ENCODE measurements around the gene KIAA0513. TPM values are rescaled to one million over a fixed set of nuclear protein-coding genes. Genes with fewer than 3 reads are reported as not detected.

KIAA0513 gene
- total RNA-seq, 1 donor from 2014 or later: 56.1 TPM

DNA sequence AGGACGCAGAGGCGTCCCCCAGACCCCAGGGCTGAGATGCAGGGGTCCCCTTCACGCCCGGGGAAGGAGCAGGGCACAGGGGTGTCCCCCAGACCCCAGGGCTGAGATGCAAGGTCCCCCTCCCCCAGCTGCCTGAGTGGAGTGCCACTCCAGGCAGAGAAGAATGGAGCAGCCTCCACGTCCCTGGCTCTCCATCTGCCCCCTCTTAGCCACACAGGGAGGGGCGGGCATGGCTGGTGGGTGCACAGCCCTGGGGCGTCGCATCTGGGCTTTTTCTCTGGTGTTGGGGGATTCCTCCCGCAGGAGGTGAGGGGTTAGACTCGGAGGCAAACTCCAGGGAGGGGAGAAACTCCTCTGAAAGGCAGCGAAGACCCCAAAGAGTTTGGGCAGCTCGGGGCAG lies 67.2 kb downstream of the KIAA0513 start:
- Mint-ChIP-seq H3K4me3 (ENCODE audit: unreplicated experiment) (peak overlapping the region; percentile 23), H3K36me3 (ENCODE audit: unreplicated experiment) (no peaks in the 10 kb centered on the region), H3K27me3 (ENCODE audit: unreplicated experiment) (peaks cover 11% of the 10 kb centered on the region), H3K4me1 (ENCODE audit: low read depth, unreplicated experiment) (peaks cover 24% of the 10 kb centered on the region), H3K9me3 (ENCODE audit: unreplicated experiment) (peaks cover 3% of the 10 kb centered on the region), H3K27ac (ENCODE audit: unreplicated experiment) (peak overlapping the region; percentile 64)
- TF ChIP-seq, protein P1, sequence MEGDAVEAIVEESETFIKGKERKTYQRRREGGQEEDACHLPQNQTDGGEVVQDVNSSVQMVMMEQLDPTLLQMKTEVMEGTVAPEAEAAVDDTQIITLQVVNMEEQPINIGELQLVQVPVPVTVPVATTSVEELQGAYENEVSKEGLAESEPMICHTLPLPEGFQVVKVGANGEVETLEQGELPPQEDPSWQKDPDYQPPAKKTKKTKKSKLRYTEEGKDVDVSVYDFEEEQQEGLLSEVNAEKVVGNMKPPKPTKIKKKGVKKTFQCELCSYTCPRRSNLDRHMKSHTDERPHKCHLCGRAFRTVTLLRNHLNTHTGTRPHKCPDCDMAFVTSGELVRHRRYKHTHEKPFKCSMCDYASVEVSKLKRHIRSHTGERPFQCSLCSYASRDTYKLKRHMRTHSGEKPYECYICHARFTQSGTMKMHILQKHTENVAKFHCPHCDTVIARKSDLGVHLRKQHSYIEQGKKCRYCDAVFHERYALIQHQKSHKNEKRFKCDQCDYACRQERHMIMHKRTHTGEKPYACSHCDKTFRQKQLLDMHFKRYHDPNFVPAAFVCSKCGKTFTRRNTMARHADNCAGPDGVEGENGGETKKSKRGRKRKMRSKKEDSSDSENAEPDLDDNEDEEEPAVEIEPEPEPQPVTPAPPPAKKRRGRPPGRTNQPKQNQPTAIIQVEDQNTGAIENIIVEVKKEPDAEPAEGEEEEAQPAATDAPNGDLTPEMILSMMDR (IDR thresholded peaks at IDR 0.05; ENCODE audit: partially characterized antibody, unreplicated experiment): no peak
- DNase-seq: peak; percentile 12

DNA sequence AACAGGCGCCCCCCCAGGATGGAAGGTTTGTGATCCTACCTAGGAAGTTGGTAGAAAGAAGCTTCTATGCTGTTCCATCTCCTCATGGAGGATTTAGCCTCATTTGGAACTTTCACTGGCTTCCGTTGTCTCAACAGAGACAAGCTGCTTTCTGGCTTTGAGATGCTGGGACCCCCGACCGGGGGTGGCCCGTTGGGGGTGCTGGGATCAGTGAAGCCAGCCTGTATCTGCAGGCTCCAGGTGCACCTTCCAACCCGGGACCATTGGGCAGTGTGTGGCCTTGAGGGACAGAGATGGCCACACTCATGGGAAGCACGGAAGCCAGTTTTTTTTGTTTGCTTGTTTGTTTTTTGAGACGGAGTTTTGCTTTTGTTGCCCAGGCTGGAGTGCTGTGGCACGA lies 69.3 kb downstream of the KIAA0513 start:
- Mint-ChIP-seq H3K27me3 (ENCODE audit: unreplicated experiment) (peaks cover 6% of the 10 kb centered on the region), H3K4me3 (ENCODE audit: unreplicated experiment) (no peak overlapping the region), H3K36me3 (ENCODE audit: unreplicated experiment) (no peaks in the 10 kb centered on the region), H3K4me1 (ENCODE audit: low read depth, unreplicated experiment) (peaks cover 12% of the 10 kb centered on the region), H3K9me3 (ENCODE audit: unreplicated experiment) (peaks cover 3% of the 10 kb centered on the region), H3K27ac (ENCODE audit: unreplicated experiment) (no peak overlapping the region)
- TF ChIP-seq, protein P1 (IDR thresholded peaks at IDR 0.05; ENCODE audit: partially characterized antibody, unreplicated experiment): no peak
- DNase-seq: no peak

DNA sequence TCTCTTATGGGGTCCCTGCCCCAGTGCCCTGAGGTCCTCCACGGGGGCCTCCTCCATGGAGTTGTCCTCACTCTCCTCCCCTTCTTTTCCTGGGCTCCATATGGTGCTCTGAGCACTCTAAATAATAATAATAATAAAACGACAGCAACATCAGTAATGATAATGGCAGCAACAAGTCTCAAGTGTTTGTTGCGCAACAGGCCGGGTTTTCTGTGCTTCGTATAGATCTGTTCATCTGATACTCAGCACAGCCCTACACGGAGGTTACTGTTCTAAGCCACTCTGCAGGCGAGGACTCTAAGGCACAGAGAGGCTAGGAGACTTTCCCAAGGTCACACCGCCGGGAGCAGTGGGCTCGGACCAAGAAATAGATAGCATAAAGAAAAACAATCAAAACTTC lies 71.0 kb downstream of the KIAA0513 start:
- H3K27ac Mint-ChIP-seq (ENCODE audit: unreplicated experiment): no peak overlapping the region
- H3K36me3 Mint-ChIP-seq (ENCODE audit: unreplicated experiment): no peaks in the 10 kb centered on the region
- no peak overlapping the region for H3K4me3 Mint-ChIP-seq (ENCODE audit: unreplicated experiment)
- peaks cover 6% of the 10 kb centered on the region for H3K27me3 Mint-ChIP-seq (ENCODE audit: unreplicated experiment)
- H3K9me3 Mint-ChIP-seq (ENCODE audit: unreplicated experiment): peaks cover 3% of the 10 kb centered on the region
- TF ChIP-seq, protein P1 (IDR thresholded peaks at IDR 0.05; ENCODE audit: partially characterized antibody, unreplicated experiment): no peak
- no peak for DNase-seq
- H3K4me1 Mint-ChIP-seq (ENCODE audit: low read depth, unreplicated experiment): peaks cover 8% of the 10 kb centered on the region

DNA sequence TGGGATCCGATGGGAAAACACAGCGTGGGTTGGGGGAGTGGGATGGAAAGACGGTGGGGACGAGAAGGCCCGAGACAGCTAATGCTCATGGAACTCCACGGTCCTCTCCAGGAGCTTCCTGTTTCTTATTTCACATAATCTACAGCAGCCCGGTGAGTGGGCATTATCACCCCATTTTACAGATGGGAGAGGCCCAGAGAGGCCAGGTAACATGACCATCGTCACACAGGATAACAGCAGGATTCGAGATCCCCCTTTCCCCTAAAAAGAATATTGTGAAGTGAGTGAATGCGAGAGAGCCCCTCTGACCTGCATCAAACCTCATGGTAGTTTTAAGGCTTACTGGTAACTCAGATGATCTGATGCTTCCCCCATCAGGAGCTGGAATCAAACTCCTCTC lies 72.7 kb downstream of the KIAA0513 start:
- TF ChIP-seq, protein P1 (IDR thresholded peaks at IDR 0.05; ENCODE audit: partially characterized antibody, unreplicated experiment): no peak
- H3K36me3 Mint-ChIP-seq (ENCODE audit: unreplicated experiment): no peaks in the 10 kb centered on the region
- H3K4me3 Mint-ChIP-seq (ENCODE audit: unreplicated experiment): no peak overlapping the region
- no peak overlapping the region for H3K27ac Mint-ChIP-seq (ENCODE audit: unreplicated experiment)
- no peaks in the 10 kb centered on the region for H3K4me1 Mint-ChIP-seq (ENCODE audit: low read depth, unreplicated experiment)
- no peaks in the 10 kb centered on the region for H3K9me3 Mint-ChIP-seq (ENCODE audit: unreplicated experiment)
- no peak for DNase-seq
- H3K27me3 Mint-ChIP-seq (ENCODE audit: unreplicated experiment): peaks cover 2% of the 10 kb centered on the region

DNA sequence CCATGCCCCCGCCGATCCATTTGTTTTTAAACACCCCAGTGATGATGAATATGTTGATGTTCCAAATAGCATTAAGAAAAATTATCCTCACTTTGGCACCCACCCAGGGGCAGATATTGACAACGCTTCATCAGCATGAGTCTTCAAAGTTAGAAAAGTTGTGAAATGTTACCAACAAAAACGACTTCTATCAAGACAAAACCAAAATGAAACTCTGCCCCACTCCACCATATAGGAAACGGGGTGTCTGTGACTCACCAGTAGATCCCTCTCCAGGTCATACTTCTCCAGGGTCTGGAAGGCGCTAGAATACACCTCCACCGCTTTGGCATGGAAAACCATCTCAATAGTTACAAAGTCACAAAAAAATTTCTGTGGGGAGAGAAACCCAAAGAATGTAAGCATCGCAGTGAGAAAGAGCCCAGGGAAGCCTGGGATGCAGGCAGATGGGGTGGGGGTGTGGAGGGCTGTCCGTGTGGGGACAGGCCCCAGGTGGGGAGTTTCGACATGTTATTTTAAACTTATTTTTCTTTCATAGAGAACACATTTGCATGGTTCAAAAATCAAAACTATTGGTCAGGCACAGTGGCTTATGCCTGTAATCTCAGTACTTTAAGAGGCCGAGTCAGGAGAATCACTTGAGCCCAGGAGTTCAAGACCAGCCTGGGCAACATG lies 74.5 kb downstream of the KIAA0513 start:
- Mint-ChIP-seq H3K27me3 (ENCODE audit: unreplicated experiment) (peaks cover 4% of the 10 kb centered on the region), H3K4me1 (ENCODE audit: low read depth, unreplicated experiment) (no peaks in the 10 kb centered on the region)

More for the DNA sequence above, 74.5 kb downstream of the KIAA0513 start:
- no peaks in the 10 kb centered on the region for H3K36me3 Mint-ChIP-seq (ENCODE audit: unreplicated experiment)
- no peaks in the 10 kb centered on the region for H3K9me3 Mint-ChIP-seq (ENCODE audit: unreplicated experiment)
- TF ChIP-seq, protein P1 (IDR thresholded peaks at IDR 0.05; ENCODE audit: partially characterized antibody, unreplicated experiment): no peak
- no peak for DNase-seq
- H3K27ac Mint-ChIP-seq (ENCODE audit: unreplicated experiment): no peak overlapping the region
- no peak overlapping the region for H3K4me3 Mint-ChIP-seq (ENCODE audit: unreplicated experiment)
